Measurements from ENCODE around the gene EDAR.
A peak's percentile ranks its signal among the peaks of the same experiment; 100 is the strongest.

The EDAR gene

GRCh38 chr2:108937367-108938017, 51.5 kb downstream of the EDAR start:
- no peak for DNase-seq

- DNase-seq: no peak
Observed at GRCh38 chr2:108936866-108937265, 52.2 kb downstream of the EDAR start.

GRCh38 chr2:108936076-108936864, 52.8 kb downstream of the EDAR start:
- DNase-seq: no peak

GRCh38 chr2:108935271-108935741, 53.7 kb downstream of the EDAR start:
- no peak for DNase-seq

GRCh38 chr2:108934583-108935245, 54.3 kb downstream of the EDAR start:
- DNase-seq: no peak

GRCh38 chr2:108934151-108934550, 54.9 kb downstream of the EDAR start:
- no peak for DNase-seq

- no peak for DNase-seq
Observed at GRCh38 chr2:108933691-108934117, 55.3 kb downstream of the EDAR start.

GRCh38 chr2:108932736-108933332, 56.2 kb downstream of the EDAR start:
- no peak for DNase-seq

GRCh38 chr2:108931372-108931771, 57.6 kb downstream of the EDAR start:
- DNase-seq: no peak

- DNase-seq: no peak
Observed at GRCh38 chr2:108929807-108930425, 59.1 kb downstream of the EDAR start.

- DNase-seq: no peak
Observed at GRCh38 chr2:108928660-108929377, 60.2 kb downstream of the EDAR start.

GRCh38 chr2:108927936-108928659, 60.9 kb downstream of the EDAR start:
- peak; percentile 53 for DNase-seq

GRCh38 chr2:108927405-108927804, 61.6 kb downstream of the EDAR start:
- DNase-seq: no peak

GRCh38 chr2:108926561-108927380, 62.2 kb downstream of the EDAR start:
- DNase-seq: no peak

- DNase-seq: no peak
Observed at GRCh38 chr2:108925735-108926134, 63.3 kb downstream of the EDAR start.

GRCh38 chr2:108925286-108925685, 63.7 kb downstream of the EDAR start:
- no peak for DNase-seq

GRCh38 chr2:108924580-108925251, 64.3 kb downstream of the EDAR start:
- no peak for DNase-seq

GRCh38 chr2:108923736-108924579, 65.1 kb downstream of the EDAR start:
- DNase-seq: no peak
